Muscle of back (tissue), 13 donors: ENCODE measurements around the gene FIGNL1. TPM values are rescaled to one million over a fixed set of nuclear protein-coding genes. Genes with fewer than 3 reads are reported as not detected.

Experiments
- DNase-seq, 3 donors: peaks; one replicate each; pipeline versions ENCODE4 v3.0.0 to v3.0.0-alpha.2; 2013
- long read RNA-seq, 9 donors: transcript quantifications; one replicate each; lab custom pipeline, GENCODE V29; 2026
- polyA plus RNA-seq, 10 donors: library from polyadenylated mRNA; unstranded; fragments of 120-200 nt; gene quantifications; one replicate each; pipeline ENCODE4 v1.2.1, GENCODE V29; 2013; ENCODE audit not compliant: insufficient read length in 10 of 10

Gene FIGNL1, protein sequence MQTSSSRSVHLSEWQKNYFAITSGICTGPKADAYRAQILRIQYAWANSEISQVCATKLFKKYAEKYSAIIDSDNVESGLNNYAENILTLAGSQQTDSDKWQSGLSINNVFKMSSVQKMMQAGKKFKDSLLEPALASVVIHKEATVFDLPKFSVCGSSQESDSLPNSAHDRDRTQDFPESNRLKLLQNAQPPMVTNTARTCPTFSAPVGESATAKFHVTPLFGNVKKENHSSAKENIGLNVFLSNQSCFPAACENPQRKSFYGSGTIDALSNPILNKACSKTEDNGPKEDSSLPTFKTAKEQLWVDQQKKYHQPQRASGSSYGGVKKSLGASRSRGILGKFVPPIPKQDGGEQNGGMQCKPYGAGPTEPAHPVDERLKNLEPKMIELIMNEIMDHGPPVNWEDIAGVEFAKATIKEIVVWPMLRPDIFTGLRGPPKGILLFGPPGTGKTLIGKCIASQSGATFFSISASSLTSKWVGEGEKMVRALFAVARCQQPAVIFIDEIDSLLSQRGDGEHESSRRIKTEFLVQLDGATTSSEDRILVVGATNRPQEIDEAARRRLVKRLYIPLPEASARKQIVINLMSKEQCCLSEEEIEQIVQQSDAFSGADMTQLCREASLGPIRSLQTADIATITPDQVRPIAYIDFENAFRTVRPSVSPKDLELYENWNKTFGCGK
- 10 to 100 TPM; 11.7 to 25.1 (median 16.3) TPM for polyA plus RNA-seq
- long read RNA-seq, donor 1, partial matches to known transcripts, result 0 of 5 reads
- long read RNA-seq, donor 1, other reads (novel, unspliced or antisense), result 0 of 5 reads
- long read RNA-seq, donor 2, partial matches to known transcripts, result 0 of 2 reads
- long read RNA-seq, donor 2, other reads (novel, unspliced or antisense), result 0 of 2 reads
- long read RNA-seq, donor 3, result 0 reads
- long read RNA-seq, donor 4, result 0 reads
- long read RNA-seq, donor 5, partial matches to known transcripts, result 0 of 3 reads
- long read RNA-seq, donor 5, other reads (novel, unspliced or antisense), result 0 of 3 reads
- long read RNA-seq, donor 6, partial matches to known transcripts, result 0 of 2 reads
- long read RNA-seq, donor 6, other reads (novel, unspliced or antisense), result 0 of 2 reads
- long read RNA-seq, donor 7, partial matches to known transcripts, result 0 of 1 reads
- long read RNA-seq, donor 7, other reads (novel, unspliced or antisense), result 0 of 1 reads
- long read RNA-seq, donor 8, partial matches to known transcripts, result 0 of 2 reads
- long read RNA-seq, donor 8, other reads (novel, unspliced or antisense), result 0 of 2 reads
- long read RNA-seq, donor 9, result 0 reads

GRCh38 chr7:50449881-50450589, at the start of gene FIGNL1:
Gene FIGNL1 (minus strand): TSS chr7:50450350. CDS start chr7:50447287, 3,063 bp downstream.
- peak; percentile 71 to 90 (median 80) for DNase-seq

DNA sequence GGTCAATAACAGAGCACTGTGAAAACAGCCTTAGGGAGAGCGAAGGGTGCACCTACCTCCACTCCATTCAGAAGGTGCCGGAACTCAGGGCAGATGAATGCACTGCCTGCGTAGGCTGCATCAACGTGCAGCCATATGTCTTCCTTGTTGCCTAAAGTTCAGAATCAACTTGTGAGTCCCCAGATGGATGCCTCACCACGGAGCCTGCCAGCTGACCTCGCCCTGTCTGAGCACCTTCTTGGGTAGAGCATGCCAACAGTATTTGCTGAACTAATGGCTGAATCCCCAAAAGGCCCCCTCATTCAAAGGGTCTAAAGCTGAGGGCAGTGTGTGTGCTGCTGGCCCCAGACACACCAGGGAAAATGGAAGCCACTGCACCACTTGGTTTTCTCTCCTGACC, 48.9 kb upstream of the FIGNL1 start:
- DNase-seq, result no peak

DNA sequence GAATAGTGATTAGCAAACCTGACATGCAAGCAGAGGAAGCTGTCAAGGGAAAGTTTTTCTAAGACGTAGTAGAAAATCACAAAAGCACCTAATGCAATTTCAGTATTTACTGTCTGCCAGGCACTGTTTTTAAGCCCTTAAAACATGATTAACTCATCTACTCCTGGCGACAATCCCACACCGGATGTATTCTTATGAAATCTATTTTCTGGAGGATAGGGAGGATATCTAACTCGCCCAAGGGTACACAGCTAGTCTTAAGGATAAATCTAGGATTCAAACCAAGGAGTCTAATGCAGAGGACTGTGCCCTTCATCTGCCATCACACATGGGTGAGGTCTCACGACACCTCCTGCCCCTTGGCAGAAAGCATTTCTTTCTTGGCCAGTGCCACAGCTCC, 47.8 kb upstream of the FIGNL1 start:
- DNase-seq, result no peak

DNA sequence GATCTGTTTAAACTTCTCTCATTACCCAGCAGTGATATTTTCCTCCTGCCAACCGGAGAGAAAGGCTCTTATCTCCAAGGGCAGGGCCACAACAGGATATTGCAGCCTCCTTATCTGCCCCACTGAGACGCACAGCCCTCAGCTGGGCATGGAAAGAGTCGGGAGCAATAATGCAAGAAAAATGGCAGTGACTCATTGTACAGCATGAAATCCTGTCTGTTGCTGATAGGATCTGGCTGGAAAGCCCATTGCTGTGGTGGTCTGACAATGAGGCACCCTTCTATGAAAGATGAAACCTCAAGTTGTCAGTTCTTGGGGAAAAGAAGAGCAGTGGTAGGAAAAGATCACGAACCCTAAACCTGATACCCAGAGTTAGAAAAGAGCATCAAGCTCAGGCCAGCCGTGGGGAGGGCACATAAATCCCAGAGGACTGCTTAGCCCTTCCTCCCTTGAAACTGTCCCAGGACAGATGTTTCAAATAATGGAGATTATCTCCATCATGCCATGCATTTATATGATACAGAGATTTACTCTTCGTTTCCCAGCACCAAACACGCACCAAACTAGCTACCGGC, 47.0 kb upstream of the FIGNL1 start:
- DNase-seq, result no peak

GRCh38 chr7:50496569-50496968, 46.4 kb upstream of the FIGNL1 start:
- no peak for DNase-seq

GRCh38 chr7:50495746-50496145, 45.6 kb upstream of the FIGNL1 start:
- no peak for DNase-seq

DNA sequence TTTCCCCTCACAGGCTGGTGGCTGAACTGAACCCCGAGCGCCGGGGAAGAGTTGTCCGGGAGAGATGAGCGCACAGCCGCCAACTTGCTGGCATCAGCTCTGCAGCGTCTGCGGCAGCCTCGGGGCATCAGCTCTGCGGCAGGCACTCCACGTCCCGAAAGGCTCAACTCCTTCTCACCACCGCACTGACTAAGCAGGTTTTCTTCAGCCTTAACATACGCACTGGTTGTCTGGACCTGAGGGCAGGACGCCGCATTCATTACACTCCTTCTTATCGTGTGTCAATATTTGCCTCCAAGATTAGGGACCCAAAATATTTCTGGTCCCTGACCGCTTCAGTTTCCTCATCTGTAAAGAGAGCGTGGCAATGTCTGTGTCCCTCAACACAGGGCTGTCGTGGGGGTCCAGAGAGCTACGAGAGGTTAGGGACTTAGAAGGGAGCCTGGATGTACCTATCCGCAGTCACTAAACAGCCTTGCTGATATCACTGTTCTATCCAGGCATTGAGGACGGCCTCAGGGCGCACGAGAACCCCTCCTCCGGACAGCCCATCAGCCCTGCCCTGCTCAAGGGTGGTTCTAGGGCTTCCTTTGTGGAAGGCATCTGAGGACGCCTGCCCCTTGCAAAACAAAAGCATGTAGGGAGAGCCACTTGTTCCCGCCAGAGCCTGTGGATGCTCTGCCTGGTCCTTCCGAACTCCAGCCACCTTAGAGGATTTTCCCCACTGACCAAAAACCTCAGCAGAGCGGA, 42.8 kb upstream of the FIGNL1 start:
- DNase-seq, result no peak

GRCh38 chr7:50491943-50492342, 41.8 kb upstream of the FIGNL1 start:
- no peak for DNase-seq

- no peak for DNase-seq
These were observed 41.1 kb upstream of the FIGNL1 start for GRCh38 chr7:50491209-50491608.

- no peak for DNase-seq
These were observed 38.2 kb upstream of the FIGNL1 start for GRCh38 chr7:50488379-50488778.

GRCh38 chr7:50486512-50486911, 36.4 kb upstream of the FIGNL1 start:
- DNase-seq, result no peak

DNA sequence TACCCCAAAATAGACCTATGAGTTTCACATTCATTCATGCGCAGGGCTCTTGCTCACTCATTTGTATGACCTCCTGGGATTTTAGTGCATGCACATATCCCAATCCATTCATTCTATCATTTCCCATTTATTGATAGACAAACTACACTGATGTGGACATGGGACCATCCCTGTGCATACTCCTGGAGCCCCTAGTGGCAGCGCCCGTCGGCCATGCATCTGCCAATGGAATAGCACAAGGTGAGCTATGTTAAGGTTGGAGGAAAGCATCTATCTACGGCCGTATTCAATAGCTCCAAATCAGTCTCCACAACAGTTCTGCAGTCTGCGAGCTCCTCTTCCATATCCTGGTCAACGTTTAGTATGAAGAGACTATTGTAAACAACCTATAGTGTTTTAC, 31.7 kb upstream of the FIGNL1 start:
- DNase-seq, result no peak

DNA sequence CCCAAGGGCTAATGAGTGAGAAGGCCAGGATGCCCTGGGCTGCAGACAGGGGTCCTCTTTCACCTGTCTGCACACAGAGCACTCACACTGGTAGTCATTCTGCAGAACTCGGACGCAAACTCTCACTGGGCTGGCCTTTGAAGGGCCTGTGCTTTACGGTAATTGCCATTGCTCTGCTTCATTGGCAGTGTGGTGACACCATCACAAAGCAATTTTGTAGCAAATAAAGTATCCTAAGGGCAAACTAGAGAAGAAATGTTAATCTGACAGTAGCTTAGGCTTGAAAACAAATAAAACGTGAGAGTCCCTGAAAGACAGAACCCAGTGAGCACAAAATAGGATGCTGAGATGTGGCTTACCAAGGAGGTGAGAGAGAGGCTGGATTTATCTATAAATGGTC, 30.6 kb upstream of the FIGNL1 start:
- no peak for DNase-seq

DNA sequence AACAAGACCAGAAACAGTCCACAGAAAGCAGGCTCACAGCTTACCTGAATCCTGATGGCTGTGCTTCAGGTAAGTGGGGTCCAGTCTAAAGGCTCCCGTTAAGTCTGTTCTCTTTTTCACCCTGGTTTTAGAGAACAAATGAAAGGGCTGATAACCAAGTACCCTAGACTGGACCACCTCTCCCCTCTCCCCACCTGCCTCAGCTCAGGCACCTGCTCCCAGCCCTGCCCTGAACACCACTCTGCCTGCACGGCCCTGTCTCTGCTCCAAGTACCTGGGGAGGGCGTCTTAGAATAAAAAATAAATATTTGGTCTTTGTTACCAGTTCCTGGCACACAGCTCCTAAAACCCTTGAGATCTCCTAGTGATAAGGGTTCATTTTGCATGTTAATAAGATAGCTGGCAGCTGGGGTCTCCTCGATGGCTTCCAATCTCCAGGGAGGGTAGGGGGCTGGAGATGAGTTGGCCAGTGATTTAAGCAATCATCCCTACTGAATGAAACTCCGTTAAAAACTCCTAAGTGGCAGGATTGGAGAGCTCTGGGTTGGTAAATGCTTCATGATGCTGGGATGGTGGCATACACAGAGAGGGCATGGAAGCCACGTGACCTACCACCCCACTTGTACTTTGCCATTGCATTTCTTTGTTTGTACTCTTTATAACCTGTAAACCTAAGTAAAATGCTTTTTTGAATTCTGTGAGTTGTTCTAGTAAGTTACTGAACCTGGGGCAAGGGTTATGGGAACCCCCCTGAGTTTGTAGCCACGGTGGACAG, 29.8 kb upstream of the FIGNL1 start:
- DNase-seq, result no peak

DNA sequence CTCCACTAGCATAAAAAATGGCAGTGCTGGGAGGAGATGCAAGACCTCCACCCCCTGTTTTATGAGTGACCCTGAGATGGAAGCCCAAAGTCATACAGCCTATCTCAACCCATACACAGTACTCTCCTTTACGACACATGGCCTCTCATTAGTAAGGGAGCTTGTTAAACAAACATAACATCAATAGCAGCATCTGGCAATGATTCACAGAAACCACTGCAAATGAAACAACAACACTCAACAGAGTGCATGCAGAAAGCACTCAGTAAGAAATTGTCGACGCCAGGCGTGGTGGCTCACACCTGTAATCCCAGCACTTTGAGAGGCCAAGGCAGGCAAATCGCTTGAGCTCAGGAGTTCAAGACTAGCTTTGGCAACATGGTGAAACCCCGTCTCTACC, 27.5 kb upstream of the FIGNL1 start:
- DNase-seq, result no peak

- no peak for DNase-seq
These were observed 26.9 kb upstream of the FIGNL1 start for GRCh38 chr7:50476953-50477625.

DNA sequence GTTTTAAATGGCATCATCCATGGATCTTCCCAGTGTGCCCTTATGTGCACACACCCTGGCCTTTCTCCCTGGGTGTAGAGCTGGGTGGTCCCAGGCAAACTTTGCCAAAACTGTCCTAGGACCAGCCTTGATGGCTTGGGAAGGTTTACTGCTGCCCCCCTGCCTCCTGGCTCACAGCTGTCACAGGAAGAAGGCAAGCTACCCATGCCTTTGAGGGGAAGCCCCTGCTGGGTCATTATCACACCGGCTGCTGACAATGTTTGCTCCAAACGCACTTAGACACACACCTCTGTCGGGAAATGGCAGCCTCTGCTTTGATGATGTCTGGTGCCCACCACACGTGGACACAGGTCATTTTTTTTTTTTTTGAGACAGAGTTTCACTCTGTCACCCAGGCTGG, 25.2 kb upstream of the FIGNL1 start:
- no peak for DNase-seq

- DNase-seq, result no peak
These were observed 24.4 kb upstream of the FIGNL1 start for GRCh38 chr7:50474382-50475160.
